Hepatocyte (in vitro differentiated cells): ENCODE results near the gene KASH5. TPM values are rescaled to one million over a fixed set of nuclear protein-coding genes. Genes with fewer than 3 reads are reported as not detected.
"Not testable (repeated sequence)": the region's sequence is repeated elsewhere in the genome, so short reads cannot be mapped to it uniquely, and the experiment has no call there.

Experiments used
- DNase-seq: peaks from one replicate; pipeline ENCODE4 v3.0.0-alpha.2; 2016; ENCODE audit warnings: low spot score
- H2AFZ ChIP-seq: fragments of 200-600 bp; sonication (generic); 2 replicates; pipeline ENCODE4 v1.6.0; 2016; ENCODE audit warnings: antibody characterized with exemption, mild to moderate bottlenecking
- H3K27ac ChIP-seq: fragments of 200-600 bp; sonication (generic); 2 replicates; pipeline ENCODE4 v1.5.1; 2016; ENCODE audit warnings: mild to moderate bottlenecking
- H3K27me3 ChIP-seq: fragments of 200-600 bp; sonication (generic); 2 replicates; pipeline ENCODE4 v1.6.1; 2016
- H3K36me3 ChIP-seq: fragments of 200-600 bp; sonication (generic); replicated peaks from 2 replicates; pipeline ENCODE4 v1.5.1; 2016; ENCODE audit warnings: low read depth; ENCODE audit not compliant: insufficient read depth
- H3K4me1 ChIP-seq: fragments of 200-600 bp; sonication (generic); 2 replicates; pipeline ENCODE4 v1.5.1; 2016; ENCODE audit warnings: mild to moderate bottlenecking, moderate library complexity; ENCODE audit not compliant: insufficient read depth
- H3K4me2 ChIP-seq: fragments of 200-600 bp; sonication (generic); 2 replicates; pipeline ENCODE4 v1.6.0; 2016
- H3K4me3 ChIP-seq: fragments of 200-600 bp; sonication (generic); 2 replicates; pipeline ENCODE4 v1.5.1; 2016; ENCODE audit warnings: mild to moderate bottlenecking
- H3K79me2 ChIP-seq: fragments of 200-600 bp; sonication (generic); 2 replicates; pipeline ENCODE4 v1.6.0; 2017; ENCODE audit warnings: mild to moderate bottlenecking
- H3K9me2 ChIP-seq: fragments of 200-600 bp; sonication (generic); replicated peaks from 2 replicates; pipeline ENCODE4 v1.6.0; 2017; ENCODE audit warnings: mild to moderate bottlenecking; ENCODE audit not compliant: insufficient read depth
- H3K9me3 ChIP-seq: fragments of 200-600 bp; sonication (generic); 2 replicates; pipeline ENCODE4 v1.5.1; 2016; ENCODE audit warnings: low read depth, mild to moderate bottlenecking
- H4K20me1 ChIP-seq: fragments of 200-600 bp; sonication (generic); 2 replicates; pipeline ENCODE4 v1.6.0; 2016; ENCODE audit warnings: mild to moderate bottlenecking; ENCODE audit not compliant: insufficient read depth, poor library complexity, severe bottlenecking
- CTCF ChIP-seq: fragments of 200-600 bp; sonication (generic); IDR thresholded peaks from 2 replicates; pipeline ENCODE4 v1.5.1; 2016; ENCODE audit warnings: antibody characterized with exemption, mild to moderate bottlenecking; ENCODE audit not compliant: poor library complexity
- EZH2 ChIP-seq: fragments of 200-600 bp; sonication (generic); IDR thresholded peaks from 2 replicates; pipeline ENCODE4 v1.6.1; 2016; ENCODE audit warnings: antibody characterized with exemption, mild to moderate bottlenecking, borderline replicate concordance
- EZH2phosphoT487 ChIP-seq: fragments of 200-600 bp; sonication (generic); IDR thresholded peaks from one replicate; pipeline ENCODE4 v1.6.1; 2018; ENCODE audit warnings: antibody characterized with exemption, mild to moderate bottlenecking, low read depth, moderate library complexity; ENCODE audit not compliant: unreplicated experiment, severe bottlenecking
- WGBS: methylation state at CpG from one replicate; pipeline ENCODE4 v1.1.6; 2016; ENCODE audit warnings: low lambda C conversion rate; ENCODE audit errors: missing lambda C conversion rate; 5-methylcytosine and 5-hydroxymethylcytosine counted together
- polyA plus RNA-seq: library from polyadenylated mRNA; unstranded; fragments of >200 nt; fragmentation: Nextera tagmentation; extraction: Ambion mirVana; gene quantifications from 2 replicates; pipeline ENCODE4 v1.2.1, GENCODE V29; 2016
- total RNA-seq: library from RNA; depleted of rRNA; stranded (reverse); fragments of >200 nt; gene quantifications from 2 replicates; pipeline ENCODE4 v1.2.3, GENCODE V29; 2014

The KASH5 gene
- total and polyA plus RNA-seq, 2 experiments from 2014 or later = not detected

- no peak for TF ChIP-seq EZH2
- no peak for TF ChIP-seq EZH2phosphoT487
- no peak for TF ChIP-seq CTCF
- H3K4me1 ChIP-seq = peaks cover 1% of the 10 kb centered on the region
- H2AFZ ChIP-seq = no peak overlapping the region
- peaks cover 5% of the 10 kb centered on the region for H3K79me2 ChIP-seq
- no peak overlapping the region for H3K27ac ChIP-seq
- no peak overlapping the region for H3K4me3 ChIP-seq
- H4K20me1 ChIP-seq = no peaks in the 10 kb centered on the region
- no peaks in the 10 kb centered on the region for H3K9me3 ChIP-seq
- no peak for DNase-seq
- H3K4me2 ChIP-seq = no peak overlapping the region
- no peaks in the 10 kb centered on the region for H3K9me2 ChIP-seq
- H3K27me3 ChIP-seq = no peaks in the 10 kb centered on the region
- WGBS = 90% methylated on average over 12 of the region's 12 CpGs
- H3K36me3 ChIP-seq = peaks cover 2% of the 10 kb centered on the region
These were observed 71.3 kb downstream of the KASH5 start for GRCh38 chr19:49459388-49459787.

GRCh38 chr19:49461130-49461529 is 73.1 kb downstream of the KASH5 start:
- not testable (repeated sequence) for DNase-seq, H3K36me3 ChIP-seq, H3K4me3 ChIP-seq, H3K4me1 ChIP-seq, H3K4me2 ChIP-seq, H3K9me2 ChIP-seq, H2AFZ ChIP-seq, H3K27ac ChIP-seq, H3K9me3 ChIP-seq, H3K27me3 ChIP-seq, H4K20me1 ChIP-seq, H3K79me2 ChIP-seq
- WGBS = no CpG with 5 or more reads among the region's 1 CpG

GRCh38 chr19:49461656-49462055 is 73.6 kb downstream of the KASH5 start:
- no peak overlapping the region for H3K27ac ChIP-seq
- H2AFZ ChIP-seq = no peak overlapping the region
- H3K79me2 ChIP-seq = no peaks in the 10 kb centered on the region
- H3K4me1 ChIP-seq = no peaks in the 10 kb centered on the region
- no peak overlapping the region for H3K4me3 ChIP-seq
- no peaks in the 10 kb centered on the region for H3K9me2 ChIP-seq
- DNase-seq = no peak
- WGBS = 99% methylated on average over 34 of the region's 37 CpGs
- H3K36me3 ChIP-seq = peaks cover 2% of the 10 kb centered on the region
- TF ChIP-seq EZH2phosphoT487 (no peak), EZH2 (no peak), CTCF (no peak)
- no peak overlapping the region for H3K4me2 ChIP-seq
- no peaks in the 10 kb centered on the region for H3K27me3 ChIP-seq
- H4K20me1 ChIP-seq = no peaks in the 10 kb centered on the region
- H3K9me3 ChIP-seq = no peaks in the 10 kb centered on the region

GRCh38 chr19:49462492-49462891 is 74.4 kb downstream of the KASH5 start:
- peaks cover 2% of the 10 kb centered on the region for H3K36me3 ChIP-seq
- TF ChIP-seq CTCF = no peak
- no peak for TF ChIP-seq EZH2phosphoT487
- TF ChIP-seq EZH2 = no peak

More at GRCh38 chr19:49462492-49462891, 74.4 kb downstream of the KASH5 start:
- no peak for DNase-seq
- no peaks in the 10 kb centered on the region for H3K79me2 ChIP-seq
- H3K4me3 ChIP-seq = no peak overlapping the region
- no peaks in the 10 kb centered on the region for H3K9me2 ChIP-seq
- 100% methylated on average over 10 of the region's 12 CpGs for WGBS
- no peaks in the 10 kb centered on the region for H4K20me1 ChIP-seq
- no peaks in the 10 kb centered on the region for H3K27me3 ChIP-seq
- no peak overlapping the region for H2AFZ ChIP-seq
- no peaks in the 10 kb centered on the region for H3K9me3 ChIP-seq
- no peak overlapping the region for H3K4me2 ChIP-seq
- H3K4me1 ChIP-seq = no peaks in the 10 kb centered on the region
- no peak overlapping the region for H3K27ac ChIP-seq
